Renal pelvis (tissue), 12 donors: ENCODE measurements around the gene KDM6B. TPM values are rescaled to one million over a fixed set of nuclear protein-coding genes. Genes with fewer than 3 reads are reported as not detected.
A peak's percentile ranks its signal among the peaks of the same experiment; 100 is the strongest.
"Not testable (repeated sequence)": the region's sequence is repeated elsewhere in the genome, so short reads cannot be mapped to it uniquely, and the experiment has no call there.

Source experiments
- DNase-seq: peaks from one replicate; pipeline ENCODE4 v3.0.0-alpha.2; 2013
- long read RNA-seq, 16 experiments: transcript quantifications; one replicate each; lab custom pipeline, GENCODE V29; 2026
- polyA plus RNA-seq, 3 donors: library from polyadenylated mRNA; unstranded; fragments of 120-200 nt; gene quantifications; one replicate each; pipeline ENCODE4 v1.2.1, GENCODE V29; 2013; ENCODE audit not compliant: insufficient read length in 3 of 3

KDM6B gene, protein sequence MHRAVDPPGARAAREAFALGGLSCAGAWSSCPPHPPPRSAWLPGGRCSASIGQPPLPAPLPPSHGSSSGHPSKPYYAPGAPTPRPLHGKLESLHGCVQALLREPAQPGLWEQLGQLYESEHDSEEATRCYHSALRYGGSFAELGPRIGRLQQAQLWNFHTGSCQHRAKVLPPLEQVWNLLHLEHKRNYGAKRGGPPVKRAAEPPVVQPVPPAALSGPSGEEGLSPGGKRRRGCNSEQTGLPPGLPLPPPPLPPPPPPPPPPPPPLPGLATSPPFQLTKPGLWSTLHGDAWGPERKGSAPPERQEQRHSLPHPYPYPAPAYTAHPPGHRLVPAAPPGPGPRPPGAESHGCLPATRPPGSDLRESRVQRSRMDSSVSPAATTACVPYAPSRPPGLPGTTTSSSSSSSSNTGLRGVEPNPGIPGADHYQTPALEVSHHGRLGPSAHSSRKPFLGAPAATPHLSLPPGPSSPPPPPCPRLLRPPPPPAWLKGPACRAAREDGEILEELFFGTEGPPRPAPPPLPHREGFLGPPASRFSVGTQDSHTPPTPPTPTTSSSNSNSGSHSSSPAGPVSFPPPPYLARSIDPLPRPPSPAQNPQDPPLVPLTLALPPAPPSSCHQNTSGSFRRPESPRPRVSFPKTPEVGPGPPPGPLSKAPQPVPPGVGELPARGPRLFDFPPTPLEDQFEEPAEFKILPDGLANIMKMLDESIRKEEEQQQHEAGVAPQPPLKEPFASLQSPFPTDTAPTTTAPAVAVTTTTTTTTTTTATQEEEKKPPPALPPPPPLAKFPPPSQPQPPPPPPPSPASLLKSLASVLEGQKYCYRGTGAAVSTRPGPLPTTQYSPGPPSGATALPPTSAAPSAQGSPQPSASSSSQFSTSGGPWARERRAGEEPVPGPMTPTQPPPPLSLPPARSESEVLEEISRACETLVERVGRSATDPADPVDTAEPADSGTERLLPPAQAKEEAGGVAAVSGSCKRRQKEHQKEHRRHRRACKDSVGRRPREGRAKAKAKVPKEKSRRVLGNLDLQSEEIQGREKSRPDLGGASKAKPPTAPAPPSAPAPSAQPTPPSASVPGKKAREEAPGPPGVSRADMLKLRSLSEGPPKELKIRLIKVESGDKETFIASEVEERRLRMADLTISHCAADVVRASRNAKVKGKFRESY (N-terminal part only)
- 10 to 100 TPM; 26.2 to 32.3 (median 28.8) TPM for polyA plus RNA-seq
- long read RNA-seq, donor 1, partial matches to known transcripts, result 52 of 615 reads
- long read RNA-seq, donor 1, other reads (novel, unspliced or antisense), result 563 of 615 reads
- long read RNA-seq, donor 2, result 0 reads
- long read RNA-seq, donor 3, result 0 reads
- long read RNA-seq, donor 4, full-length matches to known transcripts, result 1 of 1 reads
- long read RNA-seq, donor 4, partial matches to known transcripts, result 0 of 1 reads
- long read RNA-seq, donor 4, other reads (novel, unspliced or antisense), result 0 of 1 reads
- long read RNA-seq, donor 5, partial matches to known transcripts, result 6 of 6 reads
- long read RNA-seq, donor 5, other reads (novel, unspliced or antisense), result 0 of 6 reads
- long read RNA-seq, donor 6, partial matches to known transcripts, result 287 of 472 reads
- long read RNA-seq, donor 6, other reads (novel, unspliced or antisense), result 185 of 472 reads
- long read RNA-seq, donor 7, result 0 reads
- long read RNA-seq, donor 8, partial matches to known transcripts, result 7 of 7 reads
- long read RNA-seq, donor 8, other reads (novel, unspliced or antisense), result 0 of 7 reads
- long read RNA-seq, donor 9, partial matches to known transcripts, result 7 of 7 reads
- long read RNA-seq, donor 9, other reads (novel, unspliced or antisense), result 0 of 7 reads
- long read RNA-seq, donor 10, partial matches to known transcripts, result 29 of 29 reads
- long read RNA-seq, donor 10, other reads (novel, unspliced or antisense), result 0 of 29 reads
- long read RNA-seq, donor 11, partial matches to known transcripts, result 143 of 323 reads
- long read RNA-seq, donor 11, other reads (novel, unspliced or antisense), result 180 of 323 reads
- long read RNA-seq, donor 12, partial matches to known transcripts, result 234 of 607 reads
- long read RNA-seq, donor 12, other reads (novel, unspliced or antisense), result 373 of 607 reads
- long read RNA-seq, donor 13, partial matches to known transcripts, result 21 of 21 reads
- long read RNA-seq, donor 13, other reads (novel, unspliced or antisense), result 0 of 21 reads
- long read RNA-seq, donor 14, result 0 reads
- long read RNA-seq, donor 15, result 0 reads
- long read RNA-seq, donor 16, partial matches to known transcripts, result 14 of 14 reads
- long read RNA-seq, donor 16, other reads (novel, unspliced or antisense), result 0 of 14 reads

DNA sequence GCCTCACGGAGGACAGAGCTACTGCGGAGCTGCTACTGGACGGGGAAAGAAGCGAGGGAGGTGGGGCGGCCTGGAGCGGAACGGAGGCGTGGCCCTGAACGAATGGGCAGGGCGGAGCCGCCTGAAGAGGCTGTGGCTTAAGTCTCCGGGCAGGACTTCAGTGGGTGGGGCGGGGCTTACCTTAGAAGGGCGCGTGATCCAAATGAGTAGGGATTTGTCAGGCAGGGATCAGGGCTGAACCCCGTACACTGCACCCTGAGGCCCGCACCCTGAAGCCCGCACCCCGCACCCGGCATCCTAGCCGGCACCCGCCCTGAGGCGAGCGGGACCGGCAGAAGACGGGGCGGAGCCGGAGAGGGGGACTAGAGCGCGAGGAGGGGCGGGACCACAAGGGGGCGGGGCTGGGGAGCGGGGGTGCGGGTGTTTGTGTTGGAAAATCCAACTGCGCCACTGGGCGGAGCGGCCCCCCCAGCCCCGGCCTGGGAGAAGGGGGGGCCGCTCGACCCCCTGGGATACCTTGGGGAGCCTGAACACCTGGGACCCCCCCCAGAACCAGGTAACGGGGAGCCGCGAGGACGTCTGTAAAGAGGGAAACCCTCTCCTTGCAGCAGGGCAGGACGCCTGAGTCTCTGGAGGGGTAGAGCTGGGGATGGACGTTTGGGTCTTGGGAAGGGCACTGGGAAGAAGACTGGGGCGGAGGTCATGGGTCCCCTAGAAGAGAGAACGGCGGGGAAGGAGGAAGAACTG lies at the start of gene KDM6B:
KDM6B (plus strand) TSS at position 423 of the 747 bp plus-strand sequence. CDS start 11,338 bp downstream, outside the sequence.
- peak; percentile 92 for DNase-seq

DNA sequence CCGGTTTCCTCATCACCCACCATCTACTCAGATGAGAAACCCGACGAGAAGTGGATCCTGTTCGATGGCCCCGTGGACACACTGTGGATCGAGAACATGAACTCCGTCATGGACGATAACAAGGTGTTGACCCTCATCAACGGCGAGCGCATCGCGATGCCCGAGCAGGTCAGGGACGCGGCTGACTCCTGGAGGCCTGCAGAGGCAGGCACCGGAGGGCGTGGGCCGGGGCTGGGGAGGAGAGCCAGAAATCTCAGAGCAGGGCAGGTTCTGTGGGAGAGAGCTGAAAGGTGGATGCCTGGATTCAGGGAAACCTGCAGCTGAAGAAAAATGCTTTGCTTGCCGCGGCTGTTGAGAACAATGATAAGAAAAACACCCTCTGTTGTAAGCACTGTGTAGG lies 47.2 kb upstream of the KDM6B start:
- DNase-seq, result no peak

DNA sequence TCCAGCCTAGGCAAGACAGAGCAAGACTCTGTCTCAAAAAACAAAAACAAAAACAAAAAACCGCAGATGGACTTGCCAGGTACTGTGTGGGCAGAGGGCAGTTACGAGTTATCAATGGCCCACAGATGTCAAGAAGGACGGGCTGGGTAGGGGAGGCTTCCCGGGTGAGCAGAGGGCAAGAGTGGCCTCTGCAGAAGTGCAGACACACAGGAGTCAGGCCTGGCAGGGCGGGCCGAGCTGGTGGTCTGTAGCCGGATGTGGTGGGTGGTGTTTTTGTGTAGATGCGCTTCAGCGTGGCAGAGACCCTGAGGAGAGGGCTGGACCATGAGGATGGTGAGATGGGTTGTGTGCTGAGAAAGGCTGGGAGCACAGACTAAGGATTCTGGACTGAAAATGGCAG lies 44.9 kb upstream of the KDM6B start:
- DNase-seq, result no peak

DNA sequence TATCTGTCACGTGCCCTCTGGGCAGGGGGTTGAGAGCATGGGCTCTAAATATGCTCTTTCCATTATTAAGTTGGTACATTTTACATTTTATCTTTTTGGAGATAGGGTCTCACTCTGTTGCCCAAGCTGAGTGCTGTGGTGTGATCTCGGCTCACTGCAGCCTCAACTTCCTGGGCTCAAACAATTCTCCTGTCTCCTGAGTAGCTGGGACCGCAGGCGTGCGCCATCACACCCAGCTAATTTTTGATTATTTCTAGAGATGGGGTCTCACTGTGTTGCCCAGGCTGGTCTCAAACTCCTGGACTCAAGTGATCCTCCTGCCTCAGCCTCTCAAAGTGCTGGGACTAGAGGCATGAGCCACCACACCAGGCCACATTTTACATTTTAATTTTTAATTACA lies 43.9 kb upstream of the KDM6B start:
- DNase-seq, result no peak

DNA sequence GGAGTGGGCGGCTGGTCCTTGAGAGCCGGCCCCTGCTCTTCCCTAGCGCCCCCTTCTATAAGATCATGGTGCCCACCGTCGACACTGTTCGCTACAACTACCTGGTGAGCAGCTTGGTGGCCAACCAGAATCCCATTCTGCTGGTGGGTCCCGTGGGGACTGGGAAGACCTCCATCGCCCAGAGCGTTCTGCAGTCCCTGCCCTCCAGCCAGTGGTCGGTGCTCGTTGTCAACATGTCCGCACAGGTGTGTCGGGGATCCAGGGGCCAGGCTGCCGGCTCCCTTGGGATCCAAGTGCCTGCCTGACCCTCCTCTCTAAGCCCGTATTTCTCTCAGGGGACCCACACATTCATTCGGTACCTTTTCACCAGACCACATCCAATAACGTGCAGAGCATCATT lies 41.4 kb upstream of the KDM6B start:
- no peak for DNase-seq

DNA sequence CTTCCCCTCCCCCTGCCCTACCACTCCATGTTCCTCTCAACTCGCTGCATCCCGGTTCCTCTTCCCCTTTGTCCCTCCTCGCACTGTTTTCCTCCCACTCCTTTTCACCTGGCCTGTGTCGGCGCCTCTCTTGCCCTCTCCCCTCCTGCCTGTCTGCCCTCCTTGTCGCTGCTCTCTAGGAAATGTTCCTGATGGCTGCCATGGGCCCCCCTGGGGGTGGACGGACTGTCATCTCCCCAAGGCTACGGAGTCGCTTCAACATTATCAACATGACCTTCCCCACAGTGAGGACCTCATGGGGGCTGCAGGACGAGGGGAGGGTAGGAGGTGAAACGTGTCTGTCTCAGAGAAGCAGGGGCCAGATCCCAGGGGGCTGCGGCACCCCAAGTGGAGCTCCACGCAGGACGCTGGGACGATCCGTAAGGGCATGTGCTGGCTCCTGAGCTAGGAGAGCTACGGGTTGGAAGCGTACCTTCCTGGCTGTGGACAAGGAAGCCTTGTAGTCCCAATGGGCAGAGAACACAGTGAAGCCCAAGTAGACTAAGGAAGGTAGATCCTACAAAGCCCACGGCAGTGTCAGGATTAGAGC lies 39.8 kb upstream of the KDM6B start:
- no peak for DNase-seq

DNA sequence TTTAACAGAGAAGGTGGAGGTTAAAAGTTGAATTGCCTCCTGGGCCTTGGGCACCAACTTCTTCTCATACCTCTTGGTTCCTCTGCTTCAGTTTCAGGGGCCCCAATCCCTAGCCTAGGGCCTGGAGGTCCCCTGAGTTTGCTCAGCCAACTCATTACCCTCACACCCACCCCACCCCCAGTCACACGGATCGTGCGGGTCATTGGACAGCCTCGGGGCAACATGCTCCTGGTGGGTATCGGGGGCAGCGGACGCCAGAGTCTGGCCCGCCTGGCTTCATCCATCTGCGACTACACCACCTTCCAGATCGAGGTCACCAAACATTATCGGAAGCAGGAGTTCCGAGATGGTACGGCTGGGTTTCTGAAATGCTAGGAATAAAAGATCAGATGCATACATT lies 36.0 kb upstream of the KDM6B start:
- DNase-seq, result no peak

DNA sequence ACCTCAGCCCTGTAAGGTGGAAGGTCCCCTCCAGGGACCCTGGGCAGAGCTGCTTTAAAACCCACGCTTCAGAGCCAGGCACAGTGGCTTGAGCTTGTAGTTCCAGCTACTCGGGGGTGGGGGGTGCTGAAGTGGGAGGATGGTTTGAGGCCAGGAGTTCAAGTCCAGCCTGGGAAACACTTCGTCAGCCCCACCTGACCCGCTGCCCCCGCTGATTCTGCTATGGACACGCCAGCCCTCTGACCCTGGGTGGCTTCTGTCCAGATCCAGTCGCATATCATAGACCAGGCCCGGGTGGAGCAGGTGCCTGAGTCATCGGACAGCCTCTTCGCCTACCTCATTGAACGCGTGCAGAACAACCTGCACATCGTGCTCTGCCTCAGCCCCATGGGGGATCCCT lies 35.2 kb upstream of the KDM6B start:
- no peak for DNase-seq

DNA sequence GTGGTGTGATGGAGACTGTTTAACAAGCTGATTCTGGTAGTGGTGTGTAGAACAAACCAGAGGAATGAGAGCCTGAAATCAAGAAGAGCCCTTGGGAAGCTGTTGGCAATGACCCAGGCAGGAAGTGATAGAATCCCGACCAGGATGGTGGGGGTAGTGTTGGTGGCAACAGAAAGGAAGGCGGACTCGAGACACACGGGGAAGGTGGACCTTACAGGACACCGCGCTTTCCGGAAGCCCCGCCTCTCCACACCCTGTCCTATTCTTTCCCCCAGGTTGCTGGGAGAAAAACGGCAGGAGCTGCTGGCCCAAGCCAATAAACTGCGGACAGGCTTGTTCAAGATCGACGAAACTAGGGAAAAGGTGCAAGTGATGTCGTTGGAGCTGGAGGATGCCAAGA lies 30.0 kb upstream of the KDM6B start:
- DNase-seq, result no peak

DNA sequence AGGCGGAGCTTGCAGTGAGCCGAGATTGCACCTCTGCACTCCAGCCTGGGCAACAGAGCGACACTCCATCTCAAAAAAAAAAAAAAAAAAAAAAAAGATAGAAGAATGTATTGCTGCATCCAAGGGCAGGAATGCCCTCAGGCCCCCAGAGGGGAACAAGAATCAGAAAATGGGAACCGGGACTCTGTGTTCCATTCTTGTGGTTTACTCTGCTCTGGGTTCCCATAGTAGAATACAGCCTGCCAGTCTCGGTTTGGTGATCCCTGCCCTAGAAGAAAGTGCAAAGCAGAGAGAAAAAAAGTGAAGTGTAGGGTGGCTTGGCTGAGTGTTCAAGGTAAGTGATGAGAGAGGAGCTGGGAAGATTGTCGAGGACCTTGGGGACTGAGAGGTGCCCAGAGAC lies 27.4 kb upstream of the KDM6B start:
- DNase-seq, result no peak

DNA sequence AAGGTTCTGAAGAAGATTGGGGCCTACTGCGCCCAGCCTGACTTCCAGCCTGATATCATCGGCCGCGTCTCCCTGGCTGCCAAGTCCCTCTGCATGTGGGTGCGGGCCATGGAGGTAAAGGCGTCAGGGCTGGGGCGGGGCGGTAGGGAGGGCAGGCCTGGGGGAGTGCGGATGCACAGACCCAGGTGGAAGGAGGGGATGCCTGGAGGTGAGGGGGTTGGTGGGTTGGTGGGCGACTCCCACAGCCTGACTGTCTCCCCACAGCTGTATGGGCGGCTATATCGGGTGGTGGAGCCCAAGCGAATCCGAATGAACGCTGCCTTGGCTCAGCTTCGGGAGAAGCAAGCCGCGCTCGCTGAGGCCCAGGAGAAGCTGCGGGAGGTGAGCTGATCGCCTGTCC lies 26.8 kb upstream of the KDM6B start:
- DNase-seq, result no peak

DNA sequence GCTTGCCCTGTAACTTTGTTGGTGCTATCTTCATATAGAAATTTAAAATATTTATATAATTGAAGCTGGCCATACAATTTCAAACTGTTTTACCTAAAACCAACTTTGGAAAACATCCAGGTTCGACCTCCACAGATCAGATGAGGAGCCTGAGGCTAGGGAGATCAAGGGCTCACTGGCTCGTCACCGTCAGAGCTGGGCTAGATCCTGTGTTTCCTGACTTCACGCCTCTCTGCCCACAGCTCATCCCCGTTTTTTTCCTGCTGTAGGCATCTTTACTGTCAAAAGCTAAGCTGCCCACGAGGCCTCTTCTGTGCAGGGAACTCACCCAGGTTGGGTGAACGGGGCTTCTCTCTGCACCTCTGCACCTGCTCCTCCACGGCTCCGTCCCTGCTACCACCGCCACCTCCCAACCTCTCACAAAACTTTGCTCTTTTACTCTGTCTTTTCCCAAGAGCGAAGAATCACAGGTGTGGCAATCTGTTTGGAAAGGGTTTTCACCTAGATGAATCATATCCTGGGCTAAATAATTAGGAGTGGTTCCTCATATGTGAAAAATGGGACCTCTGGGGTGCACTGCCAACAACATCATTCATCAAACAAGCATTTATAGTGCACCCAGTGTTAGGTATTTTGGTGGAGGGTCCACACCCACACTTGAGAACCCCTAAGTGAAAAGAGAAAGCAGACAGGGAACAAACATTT lies 24.8 kb upstream of the KDM6B start:
- no peak for DNase-seq

DNA sequence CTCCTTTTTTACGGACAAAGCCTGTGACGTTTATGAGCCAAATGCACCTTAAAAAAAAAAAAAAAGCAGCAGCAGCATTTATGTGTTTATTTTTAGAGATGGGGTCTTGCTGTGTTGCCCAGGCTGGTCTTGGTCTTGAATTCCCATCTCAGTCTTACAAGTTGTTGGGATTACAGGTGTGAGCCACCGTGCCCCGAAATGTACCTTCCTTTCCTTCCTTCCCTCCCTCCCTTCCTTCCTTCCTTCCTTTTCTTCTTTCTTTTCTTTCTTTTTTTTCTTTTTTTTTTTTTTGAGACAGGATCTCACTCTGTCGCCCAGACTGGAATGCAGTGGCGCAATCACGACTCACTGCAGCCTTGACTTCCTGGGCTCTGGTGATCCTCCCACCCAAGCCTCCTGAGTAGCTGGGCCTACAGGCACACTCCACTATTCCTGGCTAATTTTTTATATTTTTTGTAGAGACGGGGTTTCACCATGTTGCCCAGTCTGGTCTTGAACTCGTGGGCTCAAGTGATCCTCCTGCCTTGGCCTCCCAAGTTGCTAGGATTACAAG lies 24.1 kb upstream of the KDM6B start:
- DNase-seq, result not testable (repeated sequence)

DNA sequence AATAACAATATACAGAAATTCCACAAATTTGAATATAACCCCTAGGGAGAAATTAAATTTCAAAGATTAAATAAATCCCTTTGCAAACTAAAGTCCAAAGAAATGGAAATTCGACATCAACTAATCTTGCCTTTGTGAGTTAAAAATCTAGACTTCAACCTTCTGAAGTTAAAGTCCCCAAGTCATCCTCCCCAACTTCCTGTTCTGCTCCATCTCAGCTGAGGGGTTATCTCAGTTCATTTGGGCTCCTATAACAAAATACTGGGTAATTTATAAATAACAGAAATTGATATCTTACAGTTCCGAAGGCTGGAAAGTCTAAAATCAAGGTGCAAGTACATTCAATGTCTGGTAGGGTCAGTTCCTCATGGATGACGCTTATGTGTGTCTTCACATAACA lies 22.8 kb upstream of the KDM6B start:
- no peak for DNase-seq

DNA sequence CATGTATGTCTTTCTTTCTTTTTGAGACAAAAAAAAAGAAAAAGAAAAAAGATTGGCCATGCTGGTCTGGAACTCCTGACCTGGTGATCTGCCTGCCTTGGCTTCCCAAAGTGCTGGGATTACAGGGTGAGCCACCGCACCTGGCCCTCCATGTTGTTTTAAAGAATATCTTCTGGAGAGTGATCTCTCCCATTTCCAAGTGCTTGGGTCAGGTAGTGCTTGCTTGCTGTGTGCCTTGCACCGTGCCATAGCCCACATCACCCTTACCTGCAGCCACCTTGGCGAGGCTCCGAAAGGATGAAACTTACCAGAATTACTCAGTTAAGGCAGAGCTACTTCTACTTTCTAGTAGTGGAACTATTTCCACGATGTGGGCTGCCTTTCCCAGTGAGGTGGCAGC lies 19.0 kb upstream of the KDM6B start:
- DNase-seq, result no peak

DNA sequence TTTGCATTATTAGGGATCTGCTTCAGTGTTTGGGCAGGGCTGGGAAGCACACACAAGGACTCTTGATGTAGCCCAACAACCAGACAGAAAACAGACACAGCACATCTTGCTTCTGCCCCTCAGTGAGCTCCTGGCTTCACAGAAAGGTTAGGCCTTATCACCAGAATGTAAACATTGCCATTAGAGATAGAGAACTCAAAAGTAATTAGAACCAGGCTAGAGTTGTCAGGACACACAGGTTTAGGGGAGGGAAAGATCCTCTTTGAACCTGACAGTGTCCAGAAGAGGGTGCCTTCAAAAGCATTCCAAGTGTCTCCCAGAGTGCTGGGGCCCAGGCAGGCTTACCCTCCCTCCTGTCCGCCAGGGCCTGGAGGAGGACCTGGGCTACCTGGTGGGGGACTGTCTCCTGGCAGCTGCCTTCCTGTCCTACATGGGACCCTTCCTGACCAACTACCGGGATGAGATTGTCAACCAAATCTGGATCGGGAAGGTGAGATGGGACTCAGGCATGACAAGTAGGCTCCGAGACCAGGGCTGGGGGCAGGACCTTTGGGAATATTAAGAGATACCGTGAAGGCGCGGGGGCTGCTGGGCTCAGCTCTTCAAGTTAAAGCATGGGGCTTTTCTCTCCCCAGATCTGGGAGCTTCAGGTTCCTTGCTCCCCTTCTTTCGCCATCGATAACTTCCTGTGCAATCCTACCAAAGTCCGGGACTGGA lies 16.9 kb upstream of the KDM6B start:
- no peak for DNase-seq

DNA sequence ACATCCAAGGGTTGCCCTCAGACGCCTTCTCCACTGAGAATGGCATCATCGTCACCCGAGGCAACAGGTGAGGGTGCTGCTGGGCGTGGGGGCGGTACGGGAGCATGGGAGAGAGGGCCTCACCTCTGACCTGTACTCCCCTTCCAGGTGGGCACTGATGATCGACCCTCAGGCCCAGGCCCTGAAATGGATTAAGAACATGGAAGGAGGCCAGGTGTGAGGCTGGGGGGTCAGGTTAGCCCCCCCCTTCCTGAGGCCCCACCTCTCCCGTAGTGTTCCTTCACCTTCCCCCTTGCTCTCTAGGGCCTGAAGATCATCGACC lies 16.4 kb upstream of the KDM6B start:
- no peak for DNase-seq
